H54 (cell line): ENCODE results near the gene PLAAT5.
"Not testable (repeated sequence)": the region's sequence is repeated elsewhere in the genome, so short reads cannot be mapped to it uniquely, and the experiment has no call there.

Experiments used
- DNase-seq: peaks from one replicate; pipeline ENCODE4 v3.0.0; 2011; ENCODE audit warnings: low spot score, mixed read lengths; ENCODE audit not compliant: insufficient read length
- FAIRE-seq: peaks from 3 replicates; lab custom pipeline; 2011; peaks lifted over from hg19 to GRCh38; lab: Jason Lieb, UNC
- POLR2A ChIP-seq: IDR thresholded peaks from 2 replicates; pipeline ENCODE4 v1.6.1; 2011; ENCODE audit warnings: low read depth, mild to moderate bottlenecking, low read length

The PLAAT5 gene, protein sequence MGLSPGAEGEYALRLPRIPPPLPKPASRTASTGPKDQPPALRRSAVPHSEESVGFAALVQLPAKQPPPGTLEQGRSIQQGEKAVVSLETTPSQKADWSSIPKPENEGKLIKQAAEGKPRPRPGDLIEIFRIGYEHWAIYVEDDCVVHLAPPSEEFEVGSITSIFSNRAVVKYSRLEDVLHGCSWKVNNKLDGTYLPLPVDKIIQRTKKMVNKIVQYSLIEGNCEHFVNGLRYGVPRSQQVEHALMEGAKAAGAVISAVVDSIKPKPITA

DNA sequence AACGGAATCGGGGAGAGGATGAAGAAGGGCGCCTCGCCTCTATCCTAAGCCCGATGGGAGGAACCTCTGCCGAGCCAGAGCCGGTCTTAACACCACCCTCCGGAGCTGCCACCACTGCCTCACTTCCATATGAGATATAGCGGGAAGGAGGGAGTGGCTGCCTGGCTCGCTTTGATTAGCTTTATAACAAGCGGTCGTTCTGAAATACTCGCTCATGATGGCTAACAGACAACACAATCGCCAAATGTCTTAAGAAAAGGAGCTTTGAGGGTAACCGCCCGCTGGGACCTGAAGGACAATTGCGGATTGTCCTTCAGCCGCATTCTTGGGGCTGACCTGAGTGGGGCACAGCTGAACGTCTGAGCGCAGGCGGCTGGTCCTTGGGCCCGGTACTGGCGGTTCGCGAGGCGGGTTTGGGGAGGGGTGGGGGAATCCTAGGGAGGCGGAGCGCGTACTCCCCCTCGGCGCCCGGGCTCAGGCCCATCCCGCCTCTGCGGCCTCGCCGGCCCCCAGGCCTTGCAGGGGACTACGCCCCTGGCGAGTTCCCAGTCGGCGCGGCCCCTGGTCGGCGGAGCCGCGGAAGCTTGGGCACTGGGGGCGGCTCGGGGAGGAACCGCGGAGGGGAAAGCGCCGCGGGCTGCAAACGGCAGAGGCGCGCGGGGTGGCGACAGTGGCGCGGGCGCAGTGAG lies at the start of gene PLAAT5:
PLAAT5 (minus strand) TSS at position 617 of the 689 bp plus-strand sequence; CDS start at position 484, 133 bp downstream.
- no peak for TF ChIP-seq POLR2A
- DNase-seq (no peak), FAIRE-seq (no peak)

DNA sequence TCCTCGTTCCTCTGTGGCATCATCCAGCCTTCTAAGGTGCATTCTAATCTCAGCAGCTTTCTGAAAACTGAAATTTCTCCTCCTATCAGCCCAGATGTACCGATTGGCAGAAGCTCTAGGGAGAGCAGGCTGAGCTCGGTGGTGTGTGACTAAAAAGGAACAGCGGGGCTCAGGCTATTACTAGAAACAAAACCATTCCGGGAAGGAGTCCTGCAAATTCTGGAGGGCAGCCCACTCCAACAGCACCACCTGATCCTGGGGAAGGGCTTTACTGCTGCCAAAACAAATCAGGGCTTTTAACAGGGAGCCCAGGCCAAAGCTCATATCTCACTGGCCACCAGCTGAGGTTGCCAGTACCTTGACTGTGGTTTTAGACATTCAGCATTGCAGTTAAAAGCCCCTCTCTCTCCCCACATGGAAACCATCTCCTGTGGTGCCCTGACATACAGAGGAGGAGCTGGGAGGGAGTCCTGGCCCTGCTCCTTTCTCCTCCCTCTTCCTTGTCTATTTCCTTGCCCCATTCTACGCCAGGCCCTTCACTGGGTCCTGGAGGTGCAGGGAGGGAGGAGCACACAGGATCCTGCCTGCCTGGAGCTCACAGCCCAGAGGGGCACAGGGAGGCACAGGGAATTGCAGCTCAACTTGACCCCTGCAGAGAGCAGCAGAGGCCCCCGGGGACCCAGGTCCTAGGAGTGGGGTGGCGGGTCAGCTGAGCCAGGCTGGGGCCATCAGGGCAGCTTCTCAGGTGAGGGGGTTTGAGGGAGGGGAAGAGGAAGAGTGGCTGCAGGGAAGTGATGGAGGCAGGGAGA lies 46.5 kb upstream of the PLAAT5 start:
- FAIRE-seq (no peak), DNase-seq (no peak)
- TF ChIP-seq POLR2A = no peak

DNA sequence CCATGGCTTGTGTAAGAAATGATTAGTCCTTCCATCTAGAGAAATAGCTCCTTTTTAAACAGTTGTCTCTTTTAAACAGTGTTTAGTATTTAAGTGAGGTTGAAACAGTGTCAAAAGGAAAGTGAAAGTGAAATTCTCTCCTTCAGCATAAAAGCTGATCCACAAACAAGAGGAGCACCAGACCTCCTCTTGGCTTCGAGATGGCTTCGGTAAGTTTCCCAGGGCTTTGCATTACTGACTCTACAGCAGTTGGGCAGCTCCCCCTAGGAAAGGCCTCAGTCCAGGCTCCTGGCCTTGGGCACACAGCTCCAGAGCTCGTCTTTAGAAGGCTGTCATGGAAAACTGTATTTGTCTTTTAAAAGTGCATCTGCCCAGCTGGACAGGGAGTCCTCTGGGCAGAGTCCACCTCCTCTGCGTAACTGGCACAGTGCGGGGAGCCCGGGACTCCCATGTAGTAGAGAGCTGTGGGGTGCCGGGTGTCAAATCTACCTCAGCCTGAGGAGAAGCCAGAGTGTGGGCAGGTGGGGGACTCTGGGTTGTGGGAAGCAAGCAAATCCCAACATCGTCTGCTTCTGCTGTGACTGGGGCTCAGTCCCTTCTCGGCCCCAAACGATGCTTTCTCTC lies 45.8 kb upstream of the PLAAT5 start, which contains the start of gene PLAAT4:
PLAAT4 (plus strand) TSS at position 140 of the 624 bp plus-strand sequence; CDS start at position 201, 61 bp downstream.
- peak; percentile 19 for DNase-seq
- FAIRE-seq = no peak
- no peak for TF ChIP-seq POLR2A

DNA sequence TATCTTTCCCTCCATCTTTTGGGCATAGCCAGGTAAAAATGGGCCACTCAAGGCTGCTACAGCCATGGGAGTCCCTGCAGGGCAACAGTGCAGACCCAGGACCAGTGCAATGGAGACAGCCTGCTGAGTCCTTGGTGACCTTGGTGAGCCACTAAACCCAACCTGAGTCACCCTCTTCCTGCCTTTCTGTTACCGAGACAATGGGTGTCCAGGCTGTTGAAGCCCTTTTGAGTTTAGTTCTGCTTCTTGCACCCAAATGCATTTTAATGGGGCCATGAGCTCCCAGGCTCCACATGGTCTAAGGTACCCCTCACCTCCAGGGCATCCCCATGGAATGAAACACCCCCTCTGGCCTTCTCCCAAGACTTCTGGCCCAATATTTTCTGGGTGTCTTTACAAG lies 44.8 kb upstream of the PLAAT5 start:
- DNase-seq = peak; percentile 33
- no peak for FAIRE-seq
- no peak for TF ChIP-seq POLR2A

DNA sequence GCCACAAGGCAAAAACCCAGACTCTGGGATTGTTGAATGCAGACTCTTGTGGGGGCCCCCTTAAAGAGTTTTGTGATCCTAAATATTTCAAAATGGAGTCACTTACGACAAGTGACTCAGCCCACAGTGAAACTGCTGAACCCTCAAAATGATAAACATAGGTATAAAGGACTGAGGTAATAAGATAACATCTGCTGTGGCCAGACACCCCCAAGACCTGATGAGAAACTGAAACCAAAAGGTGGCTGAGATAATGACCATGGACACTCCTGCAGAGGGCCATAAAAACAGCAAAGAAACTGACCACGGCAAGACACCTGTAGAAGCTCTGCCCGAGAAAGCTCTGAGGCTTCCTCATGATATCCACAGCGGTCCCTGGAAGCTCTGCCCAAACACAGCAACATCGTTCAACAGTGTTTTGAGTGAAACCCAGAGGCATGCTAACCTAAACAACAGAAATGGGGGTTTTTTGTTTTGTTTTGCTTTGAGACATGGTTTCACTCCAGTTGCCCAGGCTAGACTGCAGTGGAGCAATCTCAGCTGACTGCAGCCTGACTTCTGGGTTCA lies 44.0 kb upstream of the PLAAT5 start:
- no peak for DNase-seq
- no peak for TF ChIP-seq POLR2A
- no peak for FAIRE-seq

DNA sequence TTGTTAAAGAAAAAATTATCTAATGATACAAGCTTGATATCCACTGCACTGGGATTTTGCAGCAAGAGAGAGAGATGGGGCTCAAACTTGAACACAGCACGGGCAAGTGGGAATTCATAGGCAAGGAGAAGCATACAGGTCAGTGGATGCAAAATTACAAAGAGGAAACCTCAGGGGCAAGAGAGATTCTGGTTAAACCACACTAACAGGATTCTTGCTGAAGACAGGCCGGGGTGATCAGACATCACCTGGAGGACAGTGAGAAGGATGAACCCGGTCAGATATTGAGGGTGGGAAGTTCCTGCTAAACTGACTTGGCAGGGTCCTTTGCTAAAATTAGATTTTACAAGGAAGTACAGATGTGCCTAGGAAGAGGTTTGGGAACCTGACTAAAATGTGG lies 43.1 kb upstream of the PLAAT5 start:
- no peak for TF ChIP-seq POLR2A
- no peak for DNase-seq
- no peak for FAIRE-seq

DNA sequence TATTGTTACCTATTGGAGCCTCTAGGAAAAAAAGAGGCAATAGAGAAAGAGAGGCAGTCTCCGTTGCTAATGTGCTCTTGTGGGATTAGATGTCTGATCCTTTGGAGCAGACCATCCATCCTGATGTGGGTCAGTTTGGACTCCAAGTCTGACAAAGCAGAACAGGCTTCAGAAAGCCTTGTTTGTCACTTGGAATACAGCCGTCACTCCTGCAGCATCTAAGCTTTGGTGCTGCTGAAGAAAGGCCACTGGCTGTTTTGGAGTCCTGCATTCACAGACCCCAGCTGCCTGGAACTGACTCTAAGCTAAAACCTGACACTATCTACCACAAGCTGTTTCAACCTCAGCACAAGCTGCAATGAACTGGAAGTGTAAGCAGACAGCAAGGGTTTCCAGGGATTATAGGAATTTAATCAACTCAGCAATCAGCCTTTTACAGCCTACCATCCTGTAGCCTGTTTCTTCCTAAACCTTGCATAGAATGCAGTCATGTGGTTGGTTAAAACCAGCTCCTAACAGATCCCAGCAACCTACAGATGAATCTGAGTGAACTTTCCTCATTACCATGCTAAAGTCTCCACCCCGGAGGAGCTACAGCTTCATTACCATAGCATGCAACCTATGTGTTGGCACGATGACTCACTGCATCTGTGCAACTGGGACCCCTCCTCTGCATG lies 42.0 kb upstream of the PLAAT5 start:
- DNase-seq (no peak), FAIRE-seq (no peak)
- TF ChIP-seq POLR2A = no peak

DNA sequence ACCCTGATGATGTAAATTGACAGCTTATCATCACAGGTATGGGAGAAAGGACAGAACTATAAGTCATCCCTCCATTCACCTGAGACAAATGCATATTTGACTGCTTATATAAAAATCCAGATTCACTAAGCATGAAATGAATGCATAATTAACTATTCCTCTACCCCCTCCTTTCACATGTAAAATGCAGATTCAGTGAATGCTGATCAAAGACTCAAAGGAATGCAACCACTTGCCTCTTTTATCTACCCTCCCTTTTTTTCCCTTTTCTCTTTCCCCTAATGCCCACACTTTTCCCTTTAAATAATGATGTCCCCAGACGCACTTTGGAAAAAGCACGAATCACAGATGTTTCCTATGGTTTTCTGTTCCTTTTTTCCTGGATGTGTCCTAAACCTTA lies 41.1 kb upstream of the PLAAT5 start:
- no peak for FAIRE-seq
- DNase-seq = no peak
- TF ChIP-seq POLR2A = no peak

DNA sequence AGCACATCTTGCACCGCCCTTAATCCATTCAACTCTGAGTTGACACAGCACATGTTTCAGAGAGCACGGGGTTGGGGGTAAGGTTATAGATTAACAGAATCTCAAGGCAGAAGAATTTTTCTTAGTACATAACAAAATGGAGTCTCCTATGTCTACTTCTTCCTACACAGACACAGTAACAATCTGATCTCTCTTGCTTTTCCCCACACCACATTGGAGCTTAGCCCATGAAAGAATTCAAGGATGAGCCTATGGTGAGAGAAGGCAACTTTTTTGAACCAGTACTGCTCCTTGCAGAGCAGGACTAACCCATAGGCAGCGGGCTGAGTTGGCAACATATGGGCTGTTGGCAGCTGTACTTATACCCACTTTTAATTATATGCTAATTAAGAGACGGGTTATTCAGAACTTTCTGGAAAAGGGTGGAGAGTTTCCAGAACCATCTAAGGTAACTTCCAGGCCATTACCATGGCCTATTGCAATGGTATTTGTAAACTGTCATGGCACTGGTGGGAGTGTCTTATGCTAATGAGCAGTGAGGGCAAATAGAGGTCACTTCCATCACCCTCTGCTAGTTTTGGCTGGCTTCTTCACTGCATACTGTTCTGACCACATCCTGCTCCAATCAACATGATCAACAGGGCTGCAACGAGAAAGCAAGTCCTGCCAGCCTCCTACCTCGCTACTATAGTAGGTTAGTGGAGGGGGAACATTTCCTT lies 40.3 kb upstream of the PLAAT5 start:
- DNase-seq (peak; percentile 28), FAIRE-seq (peak; percentile 27)

DNA sequence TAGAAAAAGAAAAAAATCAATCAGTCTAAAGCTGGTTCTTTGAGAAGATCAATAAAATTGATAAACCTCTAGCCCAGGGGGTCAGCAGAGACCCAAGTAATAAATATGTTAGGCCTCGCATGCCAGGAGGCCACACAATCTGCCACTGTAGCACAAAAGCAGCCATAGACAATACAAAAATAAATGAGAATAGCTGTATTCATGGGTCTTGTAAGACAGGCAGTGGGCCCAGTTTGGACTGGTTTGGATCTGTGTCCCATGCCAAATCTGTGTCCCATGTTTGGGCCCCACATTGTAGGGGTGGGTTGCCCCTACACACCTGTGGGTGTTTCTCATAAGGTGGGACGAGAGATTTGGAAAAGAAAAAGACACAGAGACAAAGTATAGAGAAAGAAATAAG lies 39.1 kb upstream of the PLAAT5 start:
- no peak for FAIRE-seq
- TF ChIP-seq POLR2A = no peak
- DNase-seq = no peak

DNA sequence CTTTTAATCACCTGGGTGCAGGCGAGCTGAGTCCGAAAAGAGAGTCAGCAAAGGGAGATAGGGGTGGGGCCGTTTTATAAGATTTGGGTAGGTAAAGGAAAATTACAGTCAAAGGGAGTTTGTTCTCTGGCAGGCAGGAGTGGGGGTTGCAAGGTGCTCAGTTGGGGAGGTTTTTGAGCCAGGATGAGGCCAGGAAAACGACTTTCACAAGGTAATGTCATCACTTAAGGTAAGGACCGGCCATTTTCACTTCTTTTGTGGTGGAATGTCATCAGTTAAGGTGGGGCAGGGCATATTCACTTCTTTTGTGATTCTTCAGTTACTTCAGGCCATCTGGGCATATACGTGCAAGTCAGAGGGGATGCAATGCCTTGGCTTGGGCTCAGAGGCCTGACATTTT lies 38.4 kb upstream of the PLAAT5 start:
- FAIRE-seq, DNase-seq: not testable (repeated sequence)

DNA sequence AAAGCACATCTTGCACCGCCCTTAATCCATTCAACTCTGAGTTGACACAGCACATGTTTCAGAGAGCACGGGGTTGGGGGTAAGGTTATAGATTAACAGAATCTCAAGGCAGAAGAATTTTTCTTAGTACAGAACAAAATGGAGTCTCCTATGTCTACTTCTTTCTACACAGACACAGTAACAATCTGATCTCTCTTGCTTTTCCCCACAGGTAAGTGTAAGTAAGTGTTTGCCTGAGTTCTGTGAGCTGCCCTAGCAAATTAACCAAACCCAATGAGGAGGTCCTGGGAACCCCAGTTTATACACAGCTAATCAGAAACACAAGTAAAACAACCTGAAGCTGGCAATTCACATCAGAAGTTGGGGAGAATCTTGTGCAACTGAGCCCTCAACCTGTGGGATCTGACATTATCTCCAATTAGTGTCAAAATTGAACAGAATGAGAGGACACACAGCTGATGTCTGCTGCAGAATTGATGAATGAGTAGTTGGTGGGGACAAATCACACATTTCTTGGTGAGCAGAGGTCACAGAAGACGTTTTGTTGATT lies 37.8 kb upstream of the PLAAT5 start:
- not testable (repeated sequence) for FAIRE-seq

DNA sequence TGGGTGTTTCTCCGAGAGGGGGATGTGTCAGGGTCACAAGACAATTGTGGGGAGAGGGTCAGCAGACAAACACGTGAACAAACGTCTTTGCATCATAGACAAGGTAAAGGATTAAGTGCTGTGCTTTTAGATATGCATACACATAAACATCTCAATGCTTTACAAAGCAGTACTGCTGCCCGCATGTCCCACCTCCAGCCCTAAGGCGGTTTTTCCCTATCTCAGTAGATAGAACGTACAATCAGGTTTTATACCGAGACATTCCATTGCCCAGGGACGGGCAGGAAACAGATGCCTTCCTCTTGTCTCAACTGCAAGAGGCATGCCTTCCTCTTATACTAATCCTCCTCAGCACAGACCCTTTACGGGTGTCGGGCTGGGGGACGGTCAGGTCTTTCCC lies 37.2 kb upstream of the PLAAT5 start:
- DNase-seq, FAIRE-seq: not testable (repeated sequence)

More for the DNA sequence above, 37.8 kb upstream of the PLAAT5 start:
- DNase-seq = not testable (repeated sequence)
